ENCODE measurements around the gene VOPP1.
"Not testable (repeated sequence)": the region's sequence is repeated elsewhere in the genome, so short reads cannot be mapped to it uniquely, and the experiment has no call there.

The VOPP1 gene

DNA sequence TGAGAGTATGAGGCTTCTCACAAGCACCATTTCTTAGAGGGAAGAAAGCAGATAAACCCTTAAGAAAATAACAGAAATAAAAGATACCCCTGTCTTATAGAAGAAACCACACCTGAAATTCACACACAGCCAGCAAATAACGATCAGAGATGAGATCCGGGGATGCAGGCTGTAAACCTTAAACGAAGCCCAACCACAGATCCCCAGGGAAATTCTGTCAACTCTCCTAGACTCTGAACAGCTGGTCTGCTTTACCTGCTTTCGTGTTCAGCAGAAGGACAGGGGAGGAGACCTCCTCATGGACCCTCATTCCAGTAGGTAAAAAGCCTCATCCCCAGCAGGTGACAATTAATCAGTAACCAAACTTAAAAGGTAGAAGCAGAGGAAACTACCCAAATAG is 45.0 kb downstream of the VOPP1 start:
- peak; percentile 29 for DNase-seq

DNA sequence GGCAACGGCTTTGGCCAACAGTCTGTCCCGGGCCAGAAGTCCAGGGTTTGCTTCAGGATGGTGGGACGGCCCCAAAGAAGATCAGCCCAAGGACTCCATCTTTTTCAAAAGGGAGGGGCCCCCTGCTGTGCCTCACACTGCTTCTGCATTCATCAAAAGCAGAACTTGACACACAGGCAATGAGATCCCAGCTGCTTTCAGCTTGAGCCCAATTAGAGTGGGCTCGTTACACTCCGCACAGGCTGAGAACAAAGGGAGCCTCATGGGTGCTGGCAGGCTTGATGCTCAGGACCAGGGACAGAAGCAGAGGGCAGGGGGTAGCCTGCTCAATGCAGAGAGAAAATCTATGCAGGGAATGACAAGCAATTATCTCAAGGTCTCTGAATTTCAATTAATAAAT is 45.5 kb downstream of the VOPP1 start:
- DNase-seq = peak; percentile 96

DNA sequence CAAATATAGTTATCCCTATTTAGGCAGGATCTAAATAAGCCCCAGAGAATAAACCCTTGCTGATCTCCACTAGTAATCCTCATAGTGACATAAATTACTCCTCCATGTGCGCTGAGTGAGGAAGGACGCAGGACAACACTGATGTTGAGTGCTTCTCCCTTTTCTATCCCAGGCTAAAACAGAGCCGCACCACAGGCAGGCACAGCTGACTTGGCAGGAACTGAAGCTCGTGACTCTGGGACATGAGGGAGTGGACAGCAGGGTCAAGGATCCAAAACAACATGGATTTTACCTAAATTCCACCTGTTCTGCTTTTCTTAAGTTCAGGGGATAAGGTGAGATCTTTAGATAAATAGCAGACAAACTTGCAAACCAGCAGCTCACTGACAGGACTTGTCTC is 46.0 kb downstream of the VOPP1 start:
- no peak for DNase-seq

DNA sequence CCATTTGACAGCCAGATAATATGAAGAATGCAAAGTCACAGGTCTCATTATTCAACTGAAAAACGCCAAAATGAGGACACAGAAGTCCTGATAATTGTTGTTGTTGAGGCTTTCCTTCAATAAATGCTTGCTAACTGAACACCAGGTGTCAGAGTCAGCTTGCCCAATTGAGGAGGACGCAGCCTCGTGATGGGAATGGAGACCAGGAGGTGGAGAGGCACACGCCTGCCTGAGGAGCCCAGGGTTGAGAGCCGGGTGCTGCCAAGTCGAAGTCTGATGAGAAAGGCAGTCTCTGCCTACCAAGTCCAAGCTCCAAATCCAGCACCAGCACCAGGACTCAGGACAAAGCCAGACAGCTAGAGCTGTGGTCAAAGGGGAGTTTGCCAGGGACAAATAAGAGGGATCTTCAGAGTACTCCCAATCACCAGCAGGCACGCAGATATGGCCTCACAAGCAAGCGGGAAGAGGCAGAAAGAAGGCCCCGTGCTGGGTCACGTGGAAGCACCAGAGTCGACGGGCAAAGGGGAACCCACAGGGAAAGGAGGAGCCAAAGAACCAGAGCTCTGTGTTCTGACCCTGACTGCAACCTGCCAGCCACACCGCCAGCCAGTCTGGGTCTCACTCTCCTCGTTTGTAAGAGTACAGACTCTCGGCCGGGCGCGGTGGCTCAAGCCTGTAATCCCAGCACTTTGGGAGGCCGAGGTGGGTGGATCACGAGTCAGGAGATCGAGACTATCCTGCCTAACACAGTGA is 47.6 kb downstream of the VOPP1 start:
- no peak for DNase-seq

GRCh38 chr7:55523366-55523765 is 48.9 kb downstream of the VOPP1 start:
- no peak for DNase-seq

DNA sequence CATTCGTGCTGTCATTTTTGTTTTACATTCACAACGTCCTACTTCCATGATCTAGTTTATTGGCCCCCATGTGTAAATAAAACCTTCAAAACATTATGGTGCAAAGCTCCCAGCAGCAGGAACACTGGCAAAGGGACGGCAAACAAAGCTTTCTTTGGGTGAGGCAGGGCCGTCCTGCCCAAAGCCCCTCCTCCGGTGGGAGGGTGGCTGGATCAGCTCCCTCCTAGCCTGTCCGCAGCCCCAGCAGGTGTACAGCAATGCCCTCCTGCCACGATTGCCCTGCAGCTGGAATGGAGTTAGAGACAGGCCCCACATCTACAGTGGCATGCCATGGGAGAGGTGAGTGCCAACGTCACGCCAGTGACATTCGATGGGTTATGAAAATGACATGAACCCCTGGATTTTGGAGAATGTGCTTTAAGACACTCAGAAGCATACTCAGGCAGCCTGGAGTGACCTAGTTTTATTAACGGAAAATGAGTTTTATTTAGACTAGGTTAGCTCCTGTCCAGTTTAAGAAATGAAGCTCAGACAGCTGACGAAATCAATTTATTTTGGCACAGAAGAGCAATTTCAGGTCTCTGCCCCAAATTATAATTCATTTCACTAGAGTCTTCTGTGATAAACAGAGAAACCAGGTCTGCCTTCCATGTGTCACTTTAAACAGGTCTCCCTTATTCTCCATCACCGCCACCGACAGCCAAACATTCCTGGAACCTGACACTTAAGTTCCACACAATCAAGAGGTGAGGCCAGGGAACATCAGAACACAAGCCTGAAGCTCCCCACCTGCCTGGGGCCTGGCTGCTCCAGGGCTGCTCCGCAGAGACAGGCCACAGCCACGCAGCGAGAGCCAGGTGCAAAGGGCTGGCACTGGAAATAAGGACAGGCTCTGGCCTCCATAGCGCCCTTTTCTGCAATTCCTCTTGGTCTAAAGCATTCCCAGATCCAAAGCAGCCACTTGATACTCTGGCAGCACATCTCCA is 50.1 kb downstream of the VOPP1 start:
- DNase-seq = peak; percentile 39

- DNase-seq = peak; percentile 5
These were observed 50.8 kb downstream of the VOPP1 start for GRCh38 chr7:55521512-55521911.

DNA sequence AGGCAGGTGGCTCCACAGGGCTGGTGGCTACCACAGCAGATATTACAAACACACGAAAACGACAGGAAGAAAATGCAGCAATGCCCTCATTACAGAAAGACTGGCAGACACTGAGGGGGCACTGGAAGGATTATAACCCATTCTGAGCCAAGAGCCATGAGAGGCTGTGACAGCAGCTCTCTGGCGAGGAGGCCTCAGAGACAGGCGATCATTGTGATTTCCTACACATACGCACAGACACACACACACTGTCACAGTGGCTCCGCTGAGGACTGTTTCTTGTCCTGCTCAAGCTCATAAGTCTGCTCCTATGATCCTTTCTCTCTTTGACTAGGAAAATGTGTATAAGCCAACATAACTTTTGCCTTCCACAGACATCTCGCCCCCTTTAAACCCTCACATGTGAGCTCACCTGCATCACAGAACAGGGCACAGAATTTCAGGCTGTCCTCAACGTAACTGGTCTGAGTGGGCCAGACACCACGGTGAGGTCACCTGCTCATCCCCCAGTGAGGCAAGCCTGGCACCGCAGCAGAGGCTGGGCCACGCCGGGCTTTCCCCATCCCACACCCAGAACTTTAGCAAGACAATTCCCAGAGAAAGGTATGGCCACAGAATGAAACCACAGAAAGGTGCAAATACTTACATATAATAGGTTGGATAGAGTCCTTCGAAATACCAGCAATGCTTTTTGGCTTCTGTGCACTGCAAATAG is 51.7 kb downstream of the VOPP1 start:
- no peak for DNase-seq

DNA sequence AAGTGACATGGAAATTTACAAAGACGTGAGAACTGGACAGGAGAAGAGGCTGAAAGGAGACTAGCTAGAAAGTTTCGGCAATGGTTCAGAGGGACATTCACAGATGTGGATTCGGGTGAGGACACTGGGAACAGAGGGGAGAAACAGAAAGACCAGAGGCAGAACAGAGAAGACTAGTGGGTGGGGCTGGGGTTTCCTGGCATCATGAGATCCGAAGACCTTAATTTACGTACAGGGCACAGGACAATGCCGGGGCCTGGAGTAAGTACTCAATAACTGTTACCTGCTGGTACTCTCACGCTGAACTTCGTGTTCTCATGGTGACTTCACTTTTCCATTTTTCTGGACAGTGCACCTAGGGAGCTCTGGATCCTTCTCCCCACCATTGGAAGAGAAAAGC is 53.5 kb downstream of the VOPP1 start:
- no peak for DNase-seq

- DNase-seq = no peak
These were observed 54.2 kb downstream of the VOPP1 start for GRCh38 chr7:55517936-55518689.

DNA sequence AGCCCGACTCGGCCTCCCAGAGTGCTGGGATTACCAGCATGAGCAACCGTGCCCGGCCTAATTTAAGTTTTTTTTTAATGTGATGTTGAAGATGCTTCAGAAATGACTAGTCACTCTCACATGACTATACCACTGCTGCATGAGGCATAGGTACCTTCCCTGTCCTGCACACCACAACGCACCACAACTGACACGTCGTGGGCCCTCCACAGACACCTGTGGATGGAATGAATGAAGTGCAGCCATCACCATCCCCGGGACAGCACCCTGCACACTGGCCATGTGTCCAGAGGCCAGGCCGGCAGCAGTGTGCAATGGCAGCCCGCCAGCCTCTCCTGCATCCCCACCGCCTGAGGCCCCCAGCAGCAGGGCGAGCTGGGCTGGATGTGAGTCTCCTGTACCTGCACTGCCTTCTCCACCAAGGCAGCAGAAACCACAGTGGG is 55.1 kb downstream of the VOPP1 start:
- no peak for DNase-seq

DNA sequence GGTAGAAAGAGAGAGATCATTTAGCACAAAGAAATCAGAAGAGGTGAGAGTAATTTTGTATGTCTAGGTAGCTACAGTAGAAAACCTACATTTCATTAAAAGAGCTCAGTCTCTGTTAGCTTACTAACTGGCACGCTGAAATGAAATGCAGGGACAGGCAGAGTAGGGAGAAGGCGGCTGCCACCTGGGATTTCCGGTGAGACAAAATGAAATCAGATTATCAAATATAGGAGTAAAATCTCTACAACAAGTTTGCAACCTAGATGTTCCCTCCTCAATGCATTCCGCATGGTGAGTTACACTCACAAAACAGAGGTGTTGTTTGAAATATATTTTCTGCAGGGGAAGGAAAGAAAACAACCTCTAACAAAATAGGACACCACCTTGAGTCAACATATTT is 55.9 kb downstream of the VOPP1 start:
- DNase-seq = no peak

- no peak for DNase-seq
These were observed 56.6 kb downstream of the VOPP1 start for GRCh38 chr7:55515569-55516279.

DNA sequence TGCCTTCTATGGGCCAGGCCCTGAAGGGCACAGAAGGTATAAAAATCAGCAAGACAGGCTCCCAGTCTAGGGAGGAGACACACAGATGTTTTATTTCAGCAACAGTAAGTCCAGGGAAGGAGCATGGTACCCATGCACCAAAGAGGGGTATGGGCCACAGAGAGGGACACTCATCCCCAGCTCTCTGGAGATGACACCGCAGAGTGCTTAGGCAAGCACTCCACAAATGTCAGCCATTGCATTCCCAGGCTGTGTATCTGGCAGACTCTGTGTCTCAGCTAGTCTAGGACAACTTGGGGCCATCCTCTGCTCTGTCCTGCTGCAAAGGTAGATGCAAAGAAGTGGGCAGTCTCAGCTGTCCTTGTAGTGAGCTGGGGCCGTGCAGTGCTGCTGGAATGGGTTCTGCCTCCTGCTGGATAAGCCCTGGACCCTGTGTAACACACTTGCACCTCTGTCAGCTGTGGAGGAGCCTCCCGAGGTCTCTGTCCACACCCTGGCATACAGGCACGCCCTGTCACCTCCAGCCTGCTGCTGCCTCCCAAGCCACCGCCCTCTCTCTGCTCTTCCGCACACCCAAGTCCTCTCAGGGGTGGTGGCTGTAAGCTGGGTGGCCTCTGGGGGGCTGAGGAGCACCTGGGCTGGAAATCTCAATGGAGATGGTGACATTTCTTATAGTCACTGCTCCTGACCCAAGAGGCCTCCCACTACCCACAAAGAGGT is 57.6 kb downstream of the VOPP1 start:
- no peak for DNase-seq

GRCh38 chr7:55513868-55514267 is 58.4 kb downstream of the VOPP1 start:
- no peak for DNase-seq

GRCh38 chr7:55512635-55513191 is 59.6 kb downstream of the VOPP1 start:
- peak; percentile 82 for DNase-seq

DNA sequence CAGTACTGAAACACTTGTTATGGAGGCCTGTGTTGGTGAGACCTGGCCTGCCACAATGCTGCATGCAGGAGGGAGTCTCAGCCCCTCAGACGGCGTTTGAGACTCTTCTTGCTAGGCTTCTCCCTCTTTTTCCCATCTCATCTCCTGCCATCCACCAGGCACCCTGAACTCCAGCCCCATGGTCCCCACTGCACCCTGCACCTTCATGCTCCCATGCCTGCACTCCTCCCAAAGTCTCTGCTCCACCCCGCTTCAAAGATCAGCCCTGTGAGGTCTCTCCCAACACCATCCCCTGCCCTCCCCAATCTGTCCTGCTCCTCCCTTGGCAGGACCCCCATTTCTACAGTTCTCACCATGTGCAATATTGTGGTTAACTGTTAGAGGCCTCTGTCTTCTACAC is 61.7 kb downstream of the VOPP1 start:
- no peak for DNase-seq

GRCh38 chr7:55510206-55510605 is 62.1 kb downstream of the VOPP1 start:
- not testable (repeated sequence) for DNase-seq

GRCh38 chr7:55509322-55509721 is 63.0 kb downstream of the VOPP1 start:
- DNase-seq = no peak

- no peak for DNase-seq
These were observed 63.9 kb downstream of the VOPP1 start for GRCh38 chr7:55508221-55509011.
